ENCODE results near the gene SMG5.

- no peak for TF ChIP-seq CTCF (IDR thresholded peaks at IDR 0.05; ENCODE audit: poor library complexity, severe bottlenecking)
- no peak for TF ChIP-seq TAF1 (IDR thresholded peaks at IDR 0.05; ENCODE audit: low read depth)
- no peak for TF ChIP-seq POLR2AphosphoS5 (IDR thresholded peaks at IDR 0.05)
- no peak for TF ChIP-seq SMC3 (conservative IDR thresholded peaks at IDR 0.05; ENCODE audit: poor library complexity)
- no peak for TF ChIP-seq EZH2 (IDR thresholded peaks at IDR 0.05; ENCODE audit: borderline replicate concordance, insufficient read depth, low read length, poor library complexity, severe bottlenecking)
- no peak for TF ChIP-seq REST (IDR thresholded peaks at IDR 0.05; ENCODE audit: borderline replicate concordance)
- no peak for TF ChIP-seq RAD21 (conservative IDR thresholded peaks at IDR 0.05)
Measured at GRCh38 chr1:156298852-156299357, 16.3 kb upstream of the SMG5 start, which contains the start of gene VHLL.

All from neural cell (in vitro differentiated cells).